ENCODE measurements around the gene RUNX2. TPM values are rescaled to one million over a fixed set of nuclear protein-coding genes. Genes with fewer than 3 reads are reported as not detected.

Gene RUNX2
- total and polyA plus RNA-seq, 2 donors (not counting 1 experiment from before 2014, with no cell fraction given), result 1.3 to 2.4 TPM

DNA sequence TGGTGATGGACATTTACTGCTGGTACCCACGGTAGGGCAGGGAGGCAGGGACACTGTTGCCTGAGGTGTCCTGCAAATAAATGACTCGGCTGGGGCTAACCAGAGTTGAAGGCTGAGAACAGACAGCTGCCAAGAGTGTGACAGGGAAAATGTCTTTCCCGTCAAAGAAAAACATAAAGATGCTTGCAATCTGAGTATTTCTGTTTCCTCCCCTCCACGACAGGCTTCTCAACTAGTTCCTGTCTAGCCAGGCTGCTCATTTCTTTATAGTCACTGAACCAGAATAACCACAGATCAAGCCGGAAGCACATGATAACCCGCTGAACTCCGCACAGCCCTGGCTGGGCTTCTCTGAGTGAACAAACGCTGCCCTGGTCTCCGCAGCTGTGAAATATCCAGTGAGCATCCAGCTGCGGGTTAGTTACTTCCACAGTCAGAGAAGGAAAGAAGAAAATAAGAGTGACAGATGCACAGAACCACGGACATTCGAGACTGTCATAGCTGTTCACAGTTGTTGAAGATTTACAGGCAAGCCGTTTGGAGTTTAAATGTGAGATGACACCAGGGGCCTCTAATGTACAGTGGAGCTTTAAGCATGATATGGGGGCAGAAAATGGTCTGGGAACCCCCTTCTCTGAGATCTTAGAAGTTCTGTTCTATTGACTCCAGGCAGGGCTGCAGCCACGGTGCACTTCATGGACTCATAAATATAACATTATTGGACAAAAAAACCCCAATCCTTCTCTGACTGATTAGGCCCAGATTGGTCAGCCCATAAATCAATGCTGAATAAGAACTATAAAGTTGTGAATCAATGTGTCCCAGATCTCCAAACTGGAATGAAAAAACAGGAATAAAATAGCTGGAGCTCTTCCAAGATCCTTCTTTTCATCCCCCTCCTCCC is 349.5 kb downstream of the RUNX2 start:
- H3K27me3 ChIP-seq (replicated peaks in 1 of 4; ENCODE audit: control extremely low read depth in 1 of 4, control insufficient read depth in 3 of 4, insufficient read depth in 4 of 4, low read length in 3 of 4), result peaks cover 0 to 3% (median 0%) of the 10 kb centered on the region in 4 experiments
- peaks cover 43 to 61% of the 10 kb centered on the region in 2 donors for H3K4me1 ChIP-seq (ENCODE audit: control insufficient read depth in 2 of 2, insufficient read depth in 2 of 2, low read length in 2 of 2)
- Mint-ChIP-seq H3K27me3 (no peaks in the 10 kb centered on the region), H3K9me3 (ENCODE audit: insufficient read depth) (peaks cover 10% of the 10 kb centered on the region), H3K4me1 (peaks cover 55% of the 10 kb centered on the region), H3K4me3 (peak overlapping the region; percentile 68), H3K27ac (peak overlapping the region; percentile 69)
- peak overlapping the region; percentile 11 for H3K9ac ChIP-seq (ENCODE audit: low read length)
- H2AFZ ChIP-seq (ENCODE audit: insufficient read depth, low read depth, low read length, poor library complexity, severe bottlenecking), result peak overlapping the region; percentile 14
- ChIA-PET POLR2A (no interaction called here), CTCF (interaction anchor here (1.9 kb wide), 1 partner anchor 37 kb away, joined by 7 read pairs; no protein-coding TSS in a partner anchor)
- intact Hi-C loops (cut with micrococcal nuclease), result loop anchor here (1.0 to 5.0 kb wide), 2 partner anchors 255 to 300 kb away; partner anchors contain the start of gene SUPT3H
- no peaks in the 10 kb centered on the region for H3K79me2 ChIP-seq (ENCODE audit: control insufficient read depth, insufficient read depth, low read length)
- H3K9me3 ChIP-seq (ENCODE audit: control extremely low read depth in 1 of 3, control insufficient read depth in 2 of 3, insufficient read depth in 1 of 3, low read length in 2 of 3), result peaks cover 4 to 29% (median 24%) of the 10 kb centered on the region in 3 donors
- no peak for TF ChIP-seq EZH2 (IDR thresholded peaks at IDR 0.05; ENCODE audit: borderline replicate concordance, insufficient read depth, low read depth, low read length, poor library complexity, severe bottlenecking)
- no peak for TF ChIP-seq CTCF (IDR thresholded peaks at IDR 0.05)
- WGBS (ENCODE audit: insufficient coverage), result 0% methylated on average over 12 of the region's 14 CpGs
- DNase-seq, result peak; percentile 87
- peak overlapping the region; percentile 54 to 79 for H3K27ac ChIP-seq (ENCODE audit: low read length in 2 of 2)
- no peaks in the 10 kb centered on the region for H4K20me1 ChIP-seq (ENCODE audit: control insufficient read depth, insufficient read depth, low read length, poor library complexity, severe bottlenecking)
- peak; percentile 76 for ATAC-seq (ENCODE audit: low read depth)
- H3K4me2 ChIP-seq (replicated peaks; ENCODE audit: low read depth, low read length, poor library complexity, severe bottlenecking), result peak overlapping the region; percentile 61
- peak overlapping the region in 3 of 5 experiments; percentile 0 to 39 (median 10) for H3K4me3 ChIP-seq (ENCODE audit: control extremely low read depth in 1 of 5, extremely low read depth in 1 of 5, insufficient read depth in 1 of 5, low read depth in 2 of 5, low read length in 4 of 5)
- H3K36me3 ChIP-seq (replicated peaks in 1 of 2; ENCODE audit: control extremely low read depth in 1 of 2, control insufficient read depth in 1 of 2, extremely low read depth in 1 of 2, insufficient read depth in 2 of 2, low read length in 1 of 2), result no peaks in the 10 kb centered on the region

- Histone ChIP-seq H2AFZ (ENCODE audit: insufficient read depth, low read depth, low read length, poor library complexity, severe bottlenecking) (no peak overlapping the region), H3K27me3 (replicated peaks in 1 of 4; ENCODE audit: control extremely low read depth in 1 of 4, control insufficient read depth in 3 of 4, insufficient read depth in 4 of 4, low read length in 3 of 4) (peaks cover 0 to 3% (median 0%) of the 10 kb centered on the region in 4 experiments), H3K4me2 (replicated peaks; ENCODE audit: low read depth, low read length, poor library complexity, severe bottlenecking) (peak overlapping the region; percentile 61), H3K36me3 (replicated peaks in 1 of 2; ENCODE audit: control extremely low read depth in 1 of 2, control insufficient read depth in 1 of 2, extremely low read depth in 1 of 2, insufficient read depth in 2 of 2, low read length in 1 of 2) (no peaks in the 10 kb centered on the region), H3K4me3 (ENCODE audit: control extremely low read depth in 1 of 5, extremely low read depth in 1 of 5, insufficient read depth in 1 of 5, low read depth in 2 of 5, low read length in 4 of 5) (no peak overlapping the region), H4K20me1 (ENCODE audit: control insufficient read depth, insufficient read depth, low read length, poor library complexity, severe bottlenecking) (no peaks in the 10 kb centered on the region), H3K27ac (ENCODE audit: low read length in 2 of 2) (peak overlapping the region; percentile 54 to 79), H3K9me3 (ENCODE audit: control extremely low read depth in 1 of 3, control insufficient read depth in 2 of 3, insufficient read depth in 1 of 3, low read length in 2 of 3) (peaks cover 4 to 35% (median 28%) of the 10 kb centered on the region in 3 donors), H3K4me1 (ENCODE audit: control insufficient read depth in 2 of 2, insufficient read depth in 2 of 2, low read length in 2 of 2) (peaks cover 43 to 61% of the 10 kb centered on the region in 2 donors), H3K9ac (ENCODE audit: low read length) (peak overlapping the region; percentile 11), H3K79me2 (ENCODE audit: control insufficient read depth, insufficient read depth, low read length) (no peaks in the 10 kb centered on the region)
- TF ChIP-seq EZH2 (IDR thresholded peaks at IDR 0.05; ENCODE audit: borderline replicate concordance, insufficient read depth, low read depth, low read length, poor library complexity, severe bottlenecking) (no peak), CTCF (IDR thresholded peaks at IDR 0.05) (no peak)
- CTCF ChIA-PET, result interaction anchor here (2.0 kb wide), 1 partner anchor 36 kb away, joined by 7 read pairs; no protein-coding TSS in a partner anchor
- H3K9me3 Mint-ChIP-seq (ENCODE audit: insufficient read depth), result peaks cover 10% of the 10 kb centered on the region
- no peak for DNase-seq
- no peak for ATAC-seq (ENCODE audit: low read depth)
- intact Hi-C loops (cut with micrococcal nuclease), result loop anchor here (5.0 kb wide), 1 partner anchor 256 kb away; no protein-coding TSS in a partner anchor
- no peaks in the 10 kb centered on the region for H3K27me3 Mint-ChIP-seq
- peak overlapping the region; percentile 69 for H3K27ac Mint-ChIP-seq
- peak overlapping the region; percentile 68 for H3K4me3 Mint-ChIP-seq
- WGBS (ENCODE audit: insufficient coverage), result 46% methylated on average over 3 of the region's 5 CpGs
- POLR2A ChIA-PET, result no interaction called here
- H3K4me1 Mint-ChIP-seq, result peaks cover 55% of the 10 kb centered on the region
Measured at GRCh38 chr6:45678285-45678607, 350.1 kb downstream of the RUNX2 start.
